Frontal cortex (tissue), 4 donors: ENCODE results near the gene HDHD2. TPM values are rescaled to one million over a fixed set of nuclear protein-coding genes. Genes with fewer than 3 reads are reported as not detected.
A peak's percentile ranks its signal among the peaks of the same experiment; 100 is the strongest.
"Not testable (repeated sequence)": the region's sequence is repeated elsewhere in the genome, so short reads cannot be mapped to it uniquely, and the experiment has no call there.

ENCODE experiments used
- DNase-seq, 2 donors: peaks; one replicate each; pipeline ENCODE4 v3.0.0; 2012; ENCODE audit warnings: low spot score in 2 of 2
- FAIRE-seq: peaks from 2 replicates; lab custom pipeline; 2012; peaks lifted over from hg19 to GRCh38; lab: Jason Lieb, UNC
- total RNA-seq: library from RNA; depleted of rRNA; stranded (reverse); fragments of >200 nt; gene quantifications from one replicate; pipeline ENCODE4 v1.2.3, GENCODE V29; 2014
- donor health status: control.
- donor health status: control.
- donor health status: control.

Gene HDHD2, protein sequence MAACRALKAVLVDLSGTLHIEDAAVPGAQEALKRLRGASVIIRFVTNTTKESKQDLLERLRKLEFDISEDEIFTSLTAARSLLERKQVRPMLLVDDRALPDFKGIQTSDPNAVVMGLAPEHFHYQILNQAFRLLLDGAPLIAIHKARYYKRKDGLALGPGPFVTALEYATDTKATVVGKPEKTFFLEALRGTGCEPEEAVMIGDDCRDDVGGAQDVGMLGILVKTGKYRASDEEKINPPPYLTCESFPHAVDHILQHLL
- 23.6 TPM for total RNA-seq

DNA sequence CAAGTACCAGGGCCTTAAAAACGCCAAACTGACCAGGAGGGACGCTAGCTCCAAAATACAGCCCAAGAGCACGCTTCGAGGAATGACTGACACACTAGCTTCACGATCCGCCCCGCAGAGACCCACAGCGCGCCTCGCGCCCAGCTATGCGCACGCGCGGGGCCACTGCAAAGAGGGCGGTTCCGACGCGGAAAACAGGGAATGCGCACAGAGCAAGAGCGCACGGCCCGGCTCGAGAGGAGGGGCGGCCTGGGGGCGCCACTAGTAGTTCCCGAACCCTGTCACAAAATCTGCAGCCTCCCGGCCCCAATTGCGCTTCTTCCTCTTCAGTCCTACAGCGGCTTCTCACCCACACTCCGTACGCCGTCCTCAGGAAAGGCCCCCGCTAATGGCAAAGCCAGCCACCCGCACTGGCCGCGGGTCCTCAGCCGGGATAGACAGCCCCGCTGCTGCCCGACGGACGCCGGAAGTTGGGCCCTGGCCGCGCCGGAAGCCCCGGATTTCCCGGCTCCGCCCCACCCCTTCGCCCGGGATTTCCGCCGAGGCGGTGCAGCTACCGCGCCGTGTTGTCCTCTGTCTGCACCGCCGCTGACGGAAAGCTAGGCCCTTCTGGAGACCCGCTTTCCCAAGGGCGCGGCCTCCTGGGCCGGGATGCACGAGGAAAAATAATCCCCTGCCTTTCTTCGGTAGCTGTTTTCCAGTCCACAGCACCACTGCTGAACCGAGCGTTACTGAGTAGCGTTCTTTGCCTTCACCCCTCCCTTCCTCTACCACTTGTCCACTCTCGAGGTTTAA lies at the start of gene HDHD2:
Gene HDHD2, minus strand, starts transcription at position 472 of the 795 bp plus-strand sequence. CDS start 14,061 bp downstream, outside the sequence.
- no peak for FAIRE-seq
- DNase-seq: peak; percentile 77 to 82

DNA sequence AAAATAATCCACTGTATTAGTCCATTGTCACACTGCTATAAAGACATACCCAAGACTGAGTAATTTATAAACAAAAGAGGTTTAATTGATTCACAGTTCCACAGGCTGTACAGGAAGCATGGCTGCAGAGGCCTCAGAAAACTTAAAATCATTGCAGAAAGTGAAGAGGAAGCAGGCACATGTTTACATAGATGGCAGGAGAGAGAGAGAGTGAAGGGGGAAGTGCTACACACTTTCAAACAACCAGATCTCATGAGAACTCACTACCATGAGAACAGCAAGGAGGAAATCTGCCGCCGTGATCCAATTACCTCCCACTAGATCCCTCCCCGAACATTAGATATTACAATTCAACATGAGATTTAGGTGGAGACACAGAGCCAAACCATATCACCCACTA lies 45.7 kb upstream of the HDHD2 start:
- DNase-seq, FAIRE-seq: not testable (repeated sequence)

DNA sequence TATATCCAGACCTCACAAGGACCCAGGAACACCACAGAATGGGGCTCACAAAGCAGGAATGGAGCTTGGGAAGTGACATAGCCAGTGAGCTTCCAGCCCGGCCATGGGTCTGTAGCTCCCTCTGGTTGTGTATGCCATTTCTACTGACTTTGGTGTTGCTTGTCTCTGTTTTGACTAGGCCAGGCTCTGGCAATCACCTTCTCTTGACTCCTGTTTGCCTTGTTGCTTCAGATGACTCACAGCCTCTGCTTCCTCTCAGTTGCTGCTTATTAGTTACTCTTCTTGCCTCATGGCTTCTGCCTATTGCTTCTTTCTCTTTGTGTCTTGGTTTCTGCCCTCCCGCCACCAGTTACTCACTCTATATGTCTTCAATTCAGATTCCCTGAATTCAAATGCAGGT lies 41.7 kb upstream of the HDHD2 start:
- no peak for FAIRE-seq
- DNase-seq: no peak

DNA sequence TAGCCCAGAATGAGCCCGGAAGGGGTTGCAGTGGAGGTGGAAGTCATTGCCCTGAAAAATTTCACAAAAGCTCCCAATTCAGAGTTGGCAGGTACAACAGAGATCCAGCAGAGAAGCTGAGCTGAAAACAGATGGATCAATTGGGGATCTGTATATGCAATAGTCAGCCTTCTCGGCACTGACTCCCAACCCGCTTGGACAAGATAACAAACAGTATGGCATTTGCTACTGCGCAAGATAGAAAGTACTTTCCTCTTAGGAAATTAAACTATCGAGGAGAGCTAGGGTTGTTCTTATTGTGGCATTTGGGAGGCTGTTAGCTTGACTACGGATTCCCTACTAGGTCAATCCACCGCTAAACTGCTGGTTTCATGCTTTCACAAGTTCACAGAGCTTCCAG lies 37.4 kb upstream of the HDHD2 start:
- FAIRE-seq (no peak), DNase-seq (no peak)

DNA sequence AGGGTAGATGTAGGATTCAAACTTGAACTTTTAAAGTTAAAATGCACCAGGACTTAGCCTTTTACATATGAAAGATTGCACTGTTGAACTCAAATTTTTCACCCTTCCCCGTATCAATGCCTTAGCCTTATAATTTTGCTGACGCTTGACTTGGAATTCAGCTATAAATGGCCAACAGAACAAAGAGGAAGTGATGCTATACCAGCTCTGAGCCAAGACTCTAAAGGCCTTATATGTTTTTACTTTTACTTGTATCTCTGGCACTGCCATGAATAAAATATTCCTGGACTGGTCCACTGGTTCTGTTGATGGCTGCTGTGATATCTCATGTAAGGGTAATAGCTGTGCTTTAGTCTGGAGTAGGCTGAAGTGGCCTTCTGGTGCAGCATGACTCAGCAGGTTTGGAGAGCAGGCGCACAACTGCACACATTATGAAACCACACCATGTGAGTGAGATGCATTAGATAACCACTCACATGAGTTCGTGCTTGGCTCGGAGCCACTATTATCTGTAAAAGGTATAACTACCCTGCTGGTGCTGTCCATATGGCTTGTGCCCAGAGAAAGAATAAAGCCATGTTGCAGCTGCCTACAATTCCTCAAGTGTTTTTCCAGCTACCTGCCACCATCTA lies 34.2 kb upstream of the HDHD2 start:
- FAIRE-seq (no peak), DNase-seq (no peak)

DNA sequence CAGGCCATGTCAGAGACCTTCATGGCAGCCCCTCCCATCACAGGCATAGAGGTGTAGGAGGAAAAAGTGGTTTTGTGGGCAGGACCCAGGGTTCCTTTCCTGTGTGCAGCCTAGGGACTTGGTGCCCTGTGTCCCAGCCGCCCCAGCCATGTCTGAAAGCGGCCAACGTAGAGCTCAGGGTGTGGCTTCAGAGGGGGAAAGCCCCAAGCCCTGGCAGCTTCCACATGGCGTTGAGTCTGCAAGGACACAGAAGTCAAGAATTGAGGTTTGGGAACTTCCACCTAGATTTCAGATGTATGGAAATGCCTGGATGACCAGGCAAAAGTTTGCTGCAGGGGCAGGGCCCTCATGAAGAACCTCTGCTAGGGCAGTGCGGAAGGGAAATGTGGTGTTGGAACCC lies 31.9 kb upstream of the HDHD2 start:
- not testable (repeated sequence) for DNase-seq, FAIRE-seq

DNA sequence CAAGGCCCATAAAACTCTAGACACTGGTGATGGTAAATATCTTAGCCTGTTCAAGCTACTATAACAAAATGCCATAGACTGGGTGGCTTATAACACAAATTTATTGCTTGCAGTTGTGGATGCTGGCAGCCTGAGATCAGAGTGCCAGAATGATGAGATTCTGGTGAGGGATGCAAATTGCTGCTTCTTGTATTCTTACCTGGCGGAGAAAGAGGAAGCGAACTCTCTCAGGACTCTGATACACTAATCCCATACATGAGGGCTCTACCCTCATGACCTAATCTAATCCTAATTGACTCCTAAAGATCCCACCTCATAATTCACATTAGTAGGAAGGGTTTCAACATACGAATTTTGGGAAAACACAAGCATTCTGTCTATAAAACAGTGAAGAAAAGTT lies 30.5 kb upstream of the HDHD2 start:
- DNase-seq (no peak), FAIRE-seq (no peak)

DNA sequence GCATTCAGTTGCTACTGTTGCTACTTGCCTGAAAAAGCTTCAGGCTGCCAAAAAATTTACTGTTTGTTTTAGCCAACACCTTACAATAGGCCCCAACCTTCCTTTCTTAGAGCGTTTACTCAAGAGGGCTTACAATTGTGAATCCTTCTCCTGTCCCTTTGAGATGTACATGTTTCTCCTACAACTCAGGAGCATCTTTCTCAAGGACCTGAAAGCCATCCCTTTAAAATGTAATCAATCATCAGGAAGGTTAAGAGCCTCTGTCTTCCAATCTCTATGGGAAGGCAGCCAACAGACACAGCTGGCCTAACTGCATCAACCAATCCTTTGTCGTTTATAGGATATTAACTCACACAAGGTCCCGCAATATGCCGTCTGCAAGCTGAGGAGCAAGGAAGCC lies 29.2 kb upstream of the HDHD2 start:
- no peak for FAIRE-seq
- DNase-seq: no peak

DNA sequence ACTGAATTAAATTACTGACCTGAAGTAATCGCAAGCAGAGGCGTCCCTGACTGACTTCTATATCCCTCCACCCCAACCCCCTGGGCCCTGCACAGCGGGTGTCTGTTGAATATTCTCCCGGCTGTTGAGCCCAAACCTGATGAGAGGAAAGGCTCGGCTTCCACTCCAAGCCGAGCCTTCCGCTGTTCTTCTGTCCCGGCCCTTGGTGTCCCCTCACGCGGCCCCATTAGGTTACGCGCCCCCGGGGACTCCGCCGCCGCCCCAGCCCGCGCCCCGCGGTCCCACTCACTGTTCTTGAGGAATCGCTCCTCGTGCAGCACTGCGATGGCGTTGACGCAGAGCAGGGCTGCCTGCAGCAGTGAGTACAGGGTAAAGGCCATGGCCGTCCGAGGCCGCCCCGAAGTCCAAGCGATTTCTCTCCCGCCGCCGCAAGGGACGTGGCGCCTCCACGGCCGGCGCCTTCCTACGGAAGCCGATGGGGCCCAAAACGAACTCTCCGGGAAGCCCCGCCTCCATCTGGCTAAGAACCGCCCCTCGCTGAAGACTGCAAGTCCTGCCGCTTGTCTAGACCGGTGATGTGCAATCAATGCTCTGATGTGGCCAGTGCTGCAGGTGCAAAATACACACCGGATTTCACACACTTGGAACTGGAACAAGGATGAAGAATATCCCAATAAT lies 25.7 kb upstream of the HDHD2 start, which contains the start of gene IER3IP1:
Gene IER3IP1, minus strand, starts transcription at position 467 of the 678 bp plus-strand sequence. Its CDS starts 87 bp downstream, at position 380.
- DNase-seq: peak; percentile 87 to 90
- FAIRE-seq: no peak

DNA sequence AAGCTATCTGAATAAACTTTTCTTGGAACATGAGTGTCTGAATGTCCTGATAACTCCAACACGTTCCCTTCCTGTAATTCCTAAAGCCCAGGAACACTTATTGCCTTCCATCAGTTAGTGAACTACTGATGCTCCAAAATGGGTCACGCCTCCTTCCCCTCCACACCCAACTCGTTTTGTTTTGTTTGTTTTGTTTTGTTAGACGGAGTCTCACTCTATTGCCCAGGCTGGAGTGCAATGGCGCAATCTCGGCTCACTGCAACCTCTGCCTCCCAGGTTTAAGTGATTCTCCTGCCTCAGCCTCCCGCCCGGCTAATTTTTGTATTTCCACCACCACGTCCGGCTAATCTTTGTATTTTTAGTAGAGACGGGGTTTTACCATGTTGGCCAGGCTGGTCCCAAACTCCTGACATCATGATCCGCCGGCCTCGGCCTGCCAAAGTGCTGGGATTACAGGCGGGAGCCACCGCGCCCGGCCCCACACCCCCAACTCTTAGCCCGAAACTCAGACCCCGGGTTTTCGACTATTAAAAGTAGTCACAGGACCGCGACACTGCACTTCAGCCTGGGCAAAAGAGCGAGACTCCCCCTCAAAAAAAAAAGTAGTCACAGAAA lies 25.1 kb upstream of the HDHD2 start:
- FAIRE-seq (no peak), DNase-seq (no peak)

DNA sequence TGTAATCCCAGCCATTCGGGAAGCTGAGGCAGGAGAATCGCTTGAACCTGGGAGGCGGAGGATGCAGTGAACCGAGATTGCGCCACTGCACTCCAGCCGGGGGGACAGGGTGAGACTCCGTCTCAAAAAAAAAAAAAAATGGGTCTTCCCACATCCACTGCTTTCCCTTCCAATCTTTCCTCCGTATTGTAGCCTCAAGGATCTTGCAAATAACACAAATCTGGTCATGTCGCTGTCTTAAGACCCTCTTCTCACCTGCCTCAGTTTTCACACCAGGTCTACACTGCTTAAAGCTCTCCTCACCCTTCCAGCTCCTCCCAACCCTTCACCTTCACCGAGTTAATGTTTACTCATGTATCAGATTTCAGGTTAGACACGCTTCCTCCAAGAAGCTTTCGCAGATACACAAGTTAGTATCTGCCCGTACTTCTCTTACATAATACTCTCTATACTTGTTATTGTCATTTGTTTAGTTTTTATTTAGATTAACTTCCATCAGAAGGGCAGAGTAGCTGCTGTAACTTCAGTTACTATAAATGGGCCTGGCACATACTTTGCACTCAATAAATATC lies 24.3 kb upstream of the HDHD2 start:
- no peak for FAIRE-seq

DNA sequence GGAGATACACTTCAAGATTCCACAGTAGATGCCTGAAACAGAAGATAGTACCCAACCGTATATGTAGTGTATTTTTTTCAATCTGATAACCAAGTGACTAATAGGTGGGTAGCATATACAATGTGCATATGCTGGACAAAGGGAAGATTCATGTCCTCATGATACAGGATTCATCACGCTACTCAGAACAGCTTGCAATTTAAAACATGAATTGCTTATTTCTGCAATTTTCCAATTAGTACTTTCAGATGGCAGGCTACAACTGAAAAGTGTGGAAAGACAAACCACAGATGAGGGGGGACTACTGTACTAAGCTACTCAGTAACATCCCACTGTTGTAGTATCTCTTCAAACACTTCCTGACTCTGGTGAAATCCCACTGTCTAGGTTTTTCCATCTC lies 22.2 kb upstream of the HDHD2 start:
- FAIRE-seq: no peak
- DNase-seq: no peak

More for the DNA sequence above, 24.3 kb upstream of the HDHD2 start:
- DNase-seq: no peak

DNA sequence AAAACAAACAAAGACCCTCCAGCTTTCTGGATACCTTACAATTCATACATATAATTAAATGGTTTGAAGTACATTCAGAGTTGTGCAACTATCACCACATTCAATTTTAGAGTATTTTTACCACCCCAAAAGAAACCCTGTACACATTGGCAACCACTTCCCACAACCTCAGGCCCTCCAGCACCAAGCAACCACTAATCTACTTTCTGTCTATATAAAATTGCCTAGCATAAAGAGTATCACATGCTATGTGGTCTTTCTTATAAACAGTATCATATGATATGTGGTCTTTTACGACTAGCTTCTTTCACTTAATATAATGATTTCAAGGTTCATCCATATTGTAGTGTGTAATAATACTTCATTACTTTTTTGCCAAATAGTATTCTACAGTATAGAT lies 18.6 kb upstream of the HDHD2 start:
- DNase-seq: no peak
- no peak for FAIRE-seq

DNA sequence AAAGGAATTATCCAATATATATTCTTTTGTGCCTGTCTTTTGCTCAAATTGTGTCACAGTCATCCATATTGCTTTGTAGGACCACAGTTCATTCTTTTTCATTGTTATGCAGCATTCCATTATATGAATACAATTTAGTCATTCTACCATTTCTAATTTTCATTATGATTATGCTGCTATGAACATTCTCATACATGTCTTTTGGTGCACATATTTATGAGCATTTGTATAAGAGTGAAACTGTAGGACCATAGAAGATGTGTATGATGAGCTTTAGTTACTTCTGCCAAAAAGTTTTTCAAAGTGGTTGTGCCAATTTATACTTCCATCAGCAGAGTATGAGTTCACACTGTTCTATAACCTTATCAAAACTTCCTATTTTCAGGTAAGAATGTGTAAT lies 18.2 kb upstream of the HDHD2 start:
- DNase-seq: no peak
- no peak for FAIRE-seq

DNA sequence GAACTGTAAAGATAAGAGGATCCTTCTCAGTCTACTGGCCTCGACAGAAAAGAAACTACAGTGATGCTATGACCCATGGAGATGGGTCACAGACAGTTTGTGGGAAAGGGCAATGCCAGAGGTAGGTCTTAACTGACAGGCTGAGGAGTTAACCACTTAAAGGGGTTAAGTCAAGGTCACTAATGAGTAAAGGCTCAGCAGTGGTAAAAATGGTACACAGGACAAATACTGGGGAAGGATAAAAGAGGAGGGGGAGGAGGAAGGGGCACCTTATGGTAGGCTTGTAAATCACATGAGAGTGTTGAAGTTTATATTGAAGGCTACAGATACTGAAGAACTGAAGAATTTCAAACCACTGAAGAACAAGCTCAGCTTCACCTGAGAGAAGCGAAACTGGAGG lies 16.0 kb upstream of the HDHD2 start:
- FAIRE-seq (no peak), DNase-seq (no peak)

DNA sequence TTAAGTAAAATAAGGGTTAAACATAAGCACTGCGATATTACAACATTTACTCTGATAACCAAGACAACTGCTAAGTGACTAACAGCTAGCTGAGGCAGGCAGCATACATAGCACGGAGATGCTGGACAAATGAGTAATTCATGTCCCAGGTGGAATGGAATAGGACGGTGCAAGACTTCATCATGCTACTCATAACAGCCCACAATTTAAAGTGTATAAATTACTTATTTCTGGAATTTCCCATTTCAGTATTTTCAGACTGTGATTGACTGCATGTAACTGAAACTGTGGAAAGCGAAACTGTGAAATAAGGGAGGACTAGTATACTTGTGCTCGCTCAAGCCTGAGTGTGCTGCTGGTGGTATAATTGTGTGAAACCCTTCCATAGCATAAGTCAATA lies 12.9 kb upstream of the HDHD2 start:
- FAIRE-seq: no peak
- no peak for DNase-seq

DNA sequence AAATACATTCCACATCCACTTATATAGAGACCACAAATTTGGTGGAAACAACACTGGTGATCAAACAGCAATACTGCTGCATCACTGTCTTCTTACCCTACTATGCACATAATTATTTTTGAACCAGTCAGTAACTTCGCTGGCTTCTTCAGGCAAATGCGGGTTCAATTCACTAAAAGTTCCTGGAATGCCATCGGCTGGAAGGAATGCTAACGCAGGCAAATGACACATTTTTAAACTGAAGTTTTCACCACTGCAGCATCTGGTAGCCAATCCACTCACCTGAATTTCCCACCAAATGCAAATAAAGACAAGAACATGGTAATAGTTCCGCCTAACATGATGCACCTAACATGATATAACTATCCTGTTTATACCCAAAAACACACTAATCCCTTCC lies 10.0 kb upstream of the HDHD2 start:
- FAIRE-seq: no peak
- DNase-seq: no peak

DNA sequence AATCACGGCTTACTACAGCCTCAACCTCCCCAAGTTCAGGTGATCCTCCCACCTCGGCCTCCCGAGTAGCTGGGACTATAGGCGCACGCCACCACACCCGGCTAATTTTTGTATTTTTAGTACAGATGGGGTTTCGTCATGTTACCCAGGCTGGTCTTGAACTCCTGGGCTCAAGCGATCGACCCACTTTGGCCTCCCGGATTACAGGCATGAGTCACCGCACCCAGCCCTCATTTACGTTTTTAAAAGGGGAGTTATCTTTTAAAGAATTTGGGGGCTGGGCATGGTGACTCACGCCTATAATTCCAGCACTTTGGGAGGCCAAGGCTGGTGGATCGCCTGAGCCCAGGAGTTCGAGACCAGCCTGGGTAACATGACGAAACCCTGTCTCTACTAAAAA lies 8.1 kb upstream of the HDHD2 start:
- not testable (repeated sequence) for DNase-seq, FAIRE-seq

DNA sequence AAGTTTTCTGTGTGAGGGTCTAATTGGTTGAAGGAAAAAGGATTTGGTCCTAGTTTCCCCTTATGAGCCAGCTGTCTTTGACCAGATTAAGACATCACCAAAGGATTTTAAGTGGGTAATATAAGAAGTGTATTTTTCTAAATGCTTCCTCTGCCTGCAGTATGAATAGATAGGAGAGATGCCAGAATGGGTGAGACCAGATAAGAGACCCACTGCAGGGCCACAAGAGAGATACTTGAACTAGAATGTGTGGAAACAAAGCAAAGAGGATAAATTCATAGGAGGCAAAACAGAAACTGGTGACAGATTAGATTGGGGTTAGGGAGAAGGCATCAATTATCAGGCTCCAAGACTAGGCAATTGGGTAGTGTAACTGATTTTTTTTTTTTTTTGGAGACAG lies 1.1 kb upstream of the HDHD2 start:
- FAIRE-seq (no peak), DNase-seq (no peak)
